Lung (tissue), 12 donors: ENCODE measurements around the gene FAT1. TPM values are rescaled to one million over a fixed set of nuclear protein-coding genes. Genes with fewer than 3 reads are reported as not detected.
A peak's percentile ranks its signal among the peaks of the same experiment; 100 is the strongest.

ENCODE experiments used
- ATAC-seq: fragments of 200-7000 bp; cut with Tn5 transposase; one replicate; pipeline ENCODE4 v1.9.1; 2020; ENCODE audit warnings: moderate number of reproducible peaks; ENCODE audit not compliant: insufficient read depth, low FRiP score
- DNase-seq, 3 donors: peaks; one replicate each; pipeline ENCODE4 v3.0.0-alpha.2; 2013 to 2017
- H3K27ac ChIP-seq, 2 donors: one replicate each; pipeline ENCODE4 v1.5.1; 2013; ENCODE audit warnings: mild to moderate bottlenecking in 2 of 2, moderate library complexity in 2 of 2, control low read depth in 1 of 2, inconsistent platforms in 1 of 2, low read depth in 1 of 2, low read length in 1 of 2
- H3K27me3 ChIP-seq, 3 donors: one replicate each; pipeline ENCODE4 v1.5.1; 2013; ENCODE audit warnings: low read length in 2 of 3; ENCODE audit not compliant: control insufficient read depth in 3 of 3, insufficient read depth in 3 of 3
- H3K36me3 ChIP-seq, 4 donors: one replicate each; pipeline ENCODE4 v1.5.1; 2013; ENCODE audit warnings: low read length in 4 of 4, mild to moderate bottlenecking in 1 of 4, moderate library complexity in 1 of 4; ENCODE audit not compliant: control insufficient read depth in 4 of 4, insufficient read depth in 4 of 4
- H3K4me1 ChIP-seq, 5 donors: one replicate each; pipeline ENCODE4 v1.5.1; 2013; ENCODE audit warnings: low read length in 5 of 5, mild to moderate bottlenecking in 2 of 5, moderate library complexity in 1 of 5; ENCODE audit not compliant: control insufficient read depth in 5 of 5, insufficient read depth in 5 of 5
- H3K4me3 ChIP-seq: one replicate; pipeline ENCODE4 v1.5.1; 2013; ENCODE audit warnings: mild to moderate bottlenecking, control low read depth, moderate library complexity
- H3K9ac ChIP-seq, 2 donors: one replicate each; pipeline ENCODE4 v1.5.1; 2013; ENCODE audit warnings: low read length in 2 of 2, control low read depth in 1 of 2; ENCODE audit not compliant: insufficient read depth in 1 of 2
- H3K9me3 ChIP-seq, 4 donors: one replicate each; pipeline ENCODE4 v1.5.1; 2013; ENCODE audit warnings: low read length in 3 of 4, mild to moderate bottlenecking in 1 of 4, moderate library complexity in 1 of 4; ENCODE audit not compliant: control insufficient read depth in 4 of 4, insufficient read depth in 3 of 4
- WGBS, 2 donors: extraction: QIAGEN DNeasy Blood & Tissue Kit; methylation state at CpG; one replicate each; pipeline ENCODE4 v1.1.7; 2013; 5-methylcytosine and 5-hydroxymethylcytosine counted together
- polyA plus RNA-seq, 2 donors: library from polyadenylated mRNA; stranded (reverse); fragments of 200-250 nt; gene quantifications; one replicate each; pipeline ENCODE4 v1.2.1, GENCODE V29; 2013
- total RNA-seq, 2 donors: library from RNA; depleted of rRNA in 1 of 2; stranded (reverse); fragments of >200 nt in 1 of 2; gene quantifications; one replicate each; pipeline ENCODE4 v1.2.1, GENCODE V29; 2014 to 2021
- TF ChIP-seq, protein P1 (sequence below): IDR thresholded peaks from 2 replicates; pipeline ENCODE4 v1.5.1; 2012; ENCODE audit warnings: mild to moderate bottlenecking; ENCODE audit errors: control extremely low read depth, extremely low read depth
- donor health status: control.
- donor health status: control.
- donor health status: Bipolar disorder and iron deficiency.
- donor health status: healthy.
- donor health status: DM: yes; HTN: yes; CAD: no.

The FAT1 gene
- total and polyA plus RNA-seq, 4 donors = 19.4 to 318 (median 72.3) TPM

DNA sequence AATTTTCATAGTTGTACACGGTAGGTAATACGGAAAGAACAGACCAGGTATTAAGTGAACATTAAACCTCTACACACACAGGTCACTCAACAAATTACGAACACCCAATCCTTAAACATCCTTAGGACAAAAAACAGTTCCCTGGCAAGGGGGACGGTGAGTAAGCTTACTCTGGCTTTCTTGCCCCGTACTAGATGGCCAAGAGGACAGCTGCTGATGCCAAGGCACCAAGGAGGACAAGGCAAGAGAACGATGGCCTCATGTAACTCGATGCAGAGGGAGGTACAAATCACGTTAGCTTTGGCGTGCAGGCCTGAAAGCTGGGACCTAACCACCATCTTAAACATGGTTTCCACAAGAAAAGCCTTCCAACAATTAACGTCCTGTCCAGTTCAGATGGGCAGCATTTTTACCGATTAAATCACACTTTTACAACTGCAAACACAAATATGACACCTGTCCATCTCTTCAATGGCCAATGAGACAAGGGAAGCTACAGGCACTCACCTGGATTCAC is 23.7 kb downstream of the FAT1 start:
- Histone ChIP-seq H3K9ac (no peak overlapping the region), H3K4me1 (peaks cover 3 to 55% (median 33%) of the 10 kb centered on the region in 5 donors)
- WGBS, 2 donors = 91 to 94% methylated on average over 11 of the region's 11 CpGs

GRCh38 chr4:186699298-186699697 is 24.4 kb downstream of the FAT1 start:
- ATAC-seq (no peak), DNase-seq (peak; percentile 45 to 82 (median 77))
- Histone ChIP-seq H3K36me3 (peaks cover 0 to 5% (median 0%) of the 10 kb centered on the region in 4 donors), H3K4me3 (no peak overlapping the region), H3K9ac (no peak overlapping the region), H3K9me3 (peaks cover 0 to 2% (median 0%) of the 10 kb centered on the region in 4 donors), H3K27ac (peak overlapping the region in 1 of 2 donors; percentile 74), H3K4me1 (peaks cover 3 to 52% (median 33%) of the 10 kb centered on the region in 5 donors), H3K27me3 (no peaks in the 10 kb centered on the region)
- WGBS, 2 donors = 66 to 89% methylated on average over 5 of the region's 5 CpGs
- TF ChIP-seq, protein P1, sequence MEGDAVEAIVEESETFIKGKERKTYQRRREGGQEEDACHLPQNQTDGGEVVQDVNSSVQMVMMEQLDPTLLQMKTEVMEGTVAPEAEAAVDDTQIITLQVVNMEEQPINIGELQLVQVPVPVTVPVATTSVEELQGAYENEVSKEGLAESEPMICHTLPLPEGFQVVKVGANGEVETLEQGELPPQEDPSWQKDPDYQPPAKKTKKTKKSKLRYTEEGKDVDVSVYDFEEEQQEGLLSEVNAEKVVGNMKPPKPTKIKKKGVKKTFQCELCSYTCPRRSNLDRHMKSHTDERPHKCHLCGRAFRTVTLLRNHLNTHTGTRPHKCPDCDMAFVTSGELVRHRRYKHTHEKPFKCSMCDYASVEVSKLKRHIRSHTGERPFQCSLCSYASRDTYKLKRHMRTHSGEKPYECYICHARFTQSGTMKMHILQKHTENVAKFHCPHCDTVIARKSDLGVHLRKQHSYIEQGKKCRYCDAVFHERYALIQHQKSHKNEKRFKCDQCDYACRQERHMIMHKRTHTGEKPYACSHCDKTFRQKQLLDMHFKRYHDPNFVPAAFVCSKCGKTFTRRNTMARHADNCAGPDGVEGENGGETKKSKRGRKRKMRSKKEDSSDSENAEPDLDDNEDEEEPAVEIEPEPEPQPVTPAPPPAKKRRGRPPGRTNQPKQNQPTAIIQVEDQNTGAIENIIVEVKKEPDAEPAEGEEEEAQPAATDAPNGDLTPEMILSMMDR = no peak

More for the DNA sequence above, 23.7 kb downstream of the FAT1 start:
- Histone ChIP-seq H3K27me3 (no peaks in the 10 kb centered on the region), H3K4me3 (no peak overlapping the region), H3K27ac (peak overlapping the region in 1 of 2 donors; percentile 74), H3K36me3 (peaks cover 0 to 5% (median 0%) of the 10 kb centered on the region in 4 donors), H3K9me3 (peaks cover 0 to 2% (median 0%) of the 10 kb centered on the region in 4 donors)
- TF ChIP-seq, protein P1 = no peak
- DNase-seq (no peak), ATAC-seq (no peak)

- TF ChIP-seq, protein P1 = no peak
- Histone ChIP-seq H3K4me3 (no peak overlapping the region), H3K9ac (no peak overlapping the region), H3K9me3 (peaks cover 0 to 2% (median 0%) of the 10 kb centered on the region in 4 donors), H3K4me1 (peaks cover 6 to 44% (median 31%) of the 10 kb centered on the region in 5 donors), H3K27me3 (no peaks in the 10 kb centered on the region), H3K27ac (peak overlapping the region in 1 of 2 donors; percentile 54), H3K36me3 (peaks cover 0 to 5% (median 0%) of the 10 kb centered on the region in 4 donors)
- WGBS, 2 donors = 90 to 95% methylated on average over 17 of the region's 17 CpGs
- ATAC-seq (no peak), DNase-seq (no peak)
Observed at GRCh38 chr4:186698525-186698924, 25.1 kb downstream of the FAT1 start.
